Hepatocyte (in vitro differentiated cells): ENCODE results near the gene SYT12.

Experiments used
- CTCF ChIP-seq: fragments of 200-600 bp; sonication (generic); IDR thresholded peaks from 2 replicates; pipeline ENCODE4 v1.5.1; 2016; ENCODE audit warnings: antibody characterized with exemption, mild to moderate bottlenecking; ENCODE audit not compliant: poor library complexity
- EZH2 ChIP-seq: fragments of 200-600 bp; sonication (generic); IDR thresholded peaks from 2 replicates; pipeline ENCODE4 v1.6.1; 2016; ENCODE audit warnings: antibody characterized with exemption, mild to moderate bottlenecking, borderline replicate concordance
- EZH2phosphoT487 ChIP-seq: fragments of 200-600 bp; sonication (generic); IDR thresholded peaks from one replicate; pipeline ENCODE4 v1.6.1; 2018; ENCODE audit warnings: antibody characterized with exemption, mild to moderate bottlenecking, low read depth, moderate library complexity; ENCODE audit not compliant: unreplicated experiment, severe bottlenecking

DNA sequence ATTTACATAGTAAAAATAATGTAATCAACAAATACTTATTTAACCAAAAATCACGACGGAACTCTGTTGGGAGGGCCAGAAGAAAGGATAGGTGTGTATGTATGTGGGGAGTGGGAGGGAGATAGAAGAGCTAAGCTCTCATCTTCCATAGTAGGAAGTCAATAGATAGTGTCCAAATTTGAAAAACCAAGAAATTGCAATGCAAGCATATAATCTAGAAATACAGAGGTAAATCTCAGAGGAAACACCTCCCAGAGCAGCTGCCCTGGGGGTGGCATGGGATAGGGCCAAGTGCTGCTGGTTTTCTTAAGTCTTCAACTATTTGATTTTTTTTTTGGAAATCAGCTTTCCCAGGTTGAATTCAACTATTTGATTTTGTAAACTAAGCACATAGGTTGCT is 30.9 kb upstream of the SYT12 start:
- TF ChIP-seq CTCF, result no peak
- TF ChIP-seq EZH2, result no peak
- TF ChIP-seq EZH2phosphoT487, result no peak
